Stimulated activated CD4-positive, alpha-beta T cell treated with anti-CD3 and anti-CD28 coated beads, Interleukin-4, amount 100 ng/mL, for 24 hours (primary cell): Measurements from ENCODE around the gene CPA3.

Source experiments
- DNase-seq: peaks from one replicate; pipeline ENCODE4 v3.0.0-alpha.2; 2020

CPA3 gene, protein sequence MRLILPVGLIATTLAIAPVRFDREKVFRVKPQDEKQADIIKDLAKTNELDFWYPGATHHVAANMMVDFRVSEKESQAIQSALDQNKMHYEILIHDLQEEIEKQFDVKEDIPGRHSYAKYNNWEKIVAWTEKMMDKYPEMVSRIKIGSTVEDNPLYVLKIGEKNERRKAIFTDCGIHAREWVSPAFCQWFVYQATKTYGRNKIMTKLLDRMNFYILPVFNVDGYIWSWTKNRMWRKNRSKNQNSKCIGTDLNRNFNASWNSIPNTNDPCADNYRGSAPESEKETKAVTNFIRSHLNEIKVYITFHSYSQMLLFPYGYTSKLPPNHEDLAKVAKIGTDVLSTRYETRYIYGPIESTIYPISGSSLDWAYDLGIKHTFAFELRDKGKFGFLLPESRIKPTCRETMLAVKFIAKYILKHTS

DNA sequence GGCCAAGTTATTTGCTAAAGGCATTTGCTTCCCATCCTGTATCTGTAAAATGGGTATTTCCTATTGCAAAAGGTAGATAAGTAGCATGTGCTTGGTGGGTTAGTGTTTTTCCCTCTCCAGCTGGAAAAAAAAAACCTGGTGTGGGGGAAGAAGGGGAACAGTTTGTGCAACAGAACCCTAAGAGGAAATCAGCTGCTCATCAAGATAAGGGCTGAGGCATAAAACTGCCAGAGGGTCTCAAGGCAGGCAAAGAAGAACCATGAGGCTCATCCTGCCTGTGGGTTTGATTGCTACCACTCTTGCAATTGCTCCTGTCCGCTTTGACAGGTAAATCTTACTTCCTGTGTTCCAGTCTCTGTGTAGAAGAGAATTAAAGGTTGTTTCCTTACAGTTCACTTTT lies at the start of gene CPA3:
Gene CPA3 (plus strand): TSS at position 248 of the 400 bp plus-strand sequence. CDS start 12 bp downstream, at position 260.
- DNase-seq: no peak

DNA sequence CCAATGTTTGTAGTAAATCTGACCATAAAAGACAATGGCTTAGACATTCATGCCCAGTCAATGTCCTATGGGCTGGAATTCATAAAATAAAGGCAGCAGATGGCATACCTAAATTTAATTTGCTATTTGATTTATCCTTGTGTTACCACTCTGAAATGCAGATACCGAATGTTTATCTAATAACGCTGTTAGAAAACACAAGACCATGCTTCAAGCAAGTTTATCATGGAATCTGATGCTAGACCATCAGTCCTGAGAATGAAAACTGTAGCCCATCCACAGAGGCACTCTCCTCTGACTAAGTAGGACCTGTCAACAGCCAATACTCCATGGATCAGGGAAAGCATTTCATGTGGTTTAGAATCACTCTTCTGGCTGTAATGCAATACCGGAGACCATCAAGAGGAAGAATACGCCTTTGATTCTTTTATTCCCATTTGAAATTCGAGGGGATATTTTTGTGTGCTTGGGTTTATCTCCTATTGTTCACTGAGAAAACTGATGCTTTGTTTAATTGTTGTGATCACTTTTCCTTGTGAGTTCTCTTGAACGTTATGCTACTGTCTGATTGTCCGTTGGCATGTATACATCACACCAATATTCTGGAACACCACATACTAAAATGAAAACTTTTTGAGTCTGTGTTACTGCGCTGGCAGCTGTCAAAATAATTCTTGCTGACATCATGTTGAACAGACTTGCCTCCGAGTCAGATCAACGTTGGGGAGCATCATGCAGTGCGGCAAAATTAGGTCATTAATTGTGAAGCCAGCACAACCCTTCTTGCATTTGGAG lies 49.6 kb upstream of the CPA3 start:
- no peak for DNase-seq

DNA sequence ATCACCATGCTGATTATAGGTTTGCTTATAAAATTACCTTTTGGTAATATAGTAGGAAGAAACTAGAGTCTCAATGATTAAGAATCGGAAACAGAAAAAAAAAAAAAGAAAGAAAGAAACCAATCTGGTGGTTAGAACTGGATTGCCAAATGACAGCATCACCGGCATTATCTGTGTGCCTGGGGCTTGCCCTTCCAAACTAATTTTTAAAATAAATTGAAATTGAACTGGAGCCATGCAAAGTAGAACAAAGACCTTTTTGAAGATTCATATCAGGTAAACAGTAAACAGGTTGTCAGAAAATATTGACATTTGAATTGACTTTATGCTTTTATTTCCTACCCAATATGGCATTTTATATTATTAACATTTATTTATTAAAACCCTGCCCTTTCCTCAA lies 48.7 kb upstream of the CPA3 start:
- DNase-seq: no peak

DNA sequence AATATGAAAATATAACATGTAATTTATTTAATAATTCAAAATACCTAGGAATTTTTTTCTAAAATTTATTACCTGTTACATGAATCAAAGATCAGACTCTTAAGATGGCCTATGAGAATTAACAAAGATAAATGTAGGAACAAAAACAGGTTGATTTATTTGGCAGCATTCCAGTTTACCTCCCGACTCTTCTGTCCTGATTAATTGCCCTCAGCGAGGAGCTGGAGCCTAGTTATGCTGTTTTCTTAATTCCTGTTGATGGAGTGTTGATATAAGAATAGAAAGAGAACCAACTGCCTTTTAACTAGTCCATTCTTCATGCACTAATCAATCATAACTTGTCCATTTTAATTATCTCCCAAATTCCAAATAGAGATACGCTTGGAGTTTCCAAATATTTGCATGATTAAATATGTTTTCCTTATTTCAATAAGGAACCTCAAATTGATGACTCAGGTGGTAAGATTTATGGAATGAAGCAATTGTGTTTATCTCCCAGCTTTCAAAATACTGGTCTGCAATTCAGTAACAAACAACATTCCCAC lies 48.0 kb upstream of the CPA3 start:
- DNase-seq: no peak

DNA sequence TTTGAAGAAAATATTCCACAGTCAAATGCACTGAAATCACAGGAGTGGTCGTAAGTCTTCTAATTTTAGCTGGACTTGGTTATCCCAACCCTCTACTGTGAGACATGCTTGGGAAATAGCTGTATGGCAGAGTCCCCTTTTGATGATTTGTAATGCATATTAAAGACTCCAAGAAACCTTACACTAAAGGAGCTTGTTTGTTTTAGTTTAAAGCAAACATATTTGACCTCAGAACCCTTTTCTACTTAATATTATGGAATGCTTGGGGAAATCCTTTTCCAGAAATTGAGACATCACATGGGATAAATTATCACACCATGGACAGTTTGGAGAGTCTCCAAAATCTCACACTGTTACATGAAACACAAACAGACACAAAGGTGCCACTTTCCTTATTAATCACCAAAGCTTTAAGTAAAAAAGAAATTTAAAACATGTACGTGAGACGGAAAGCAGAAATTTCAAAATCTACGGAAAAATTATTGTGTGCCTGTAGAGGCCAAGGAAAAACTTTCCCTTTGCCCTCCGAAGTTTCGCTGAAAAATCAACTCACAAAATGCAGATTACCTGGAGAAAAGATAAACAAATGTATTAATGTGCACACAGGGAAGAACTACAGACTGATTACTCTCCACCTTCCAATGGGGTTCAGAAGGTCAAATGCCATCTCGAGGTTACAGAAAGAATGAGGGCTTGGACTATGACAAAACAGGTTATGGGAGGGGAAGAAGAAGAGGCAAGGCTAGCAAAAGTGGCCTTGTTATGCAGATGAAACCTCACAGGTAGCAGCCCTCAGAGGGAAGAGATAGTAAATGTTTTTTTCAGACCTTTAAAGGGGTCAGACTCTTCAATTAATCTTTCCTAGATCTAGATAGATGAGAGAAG lies 44.5 kb upstream of the CPA3 start:
- no peak for DNase-seq

DNA sequence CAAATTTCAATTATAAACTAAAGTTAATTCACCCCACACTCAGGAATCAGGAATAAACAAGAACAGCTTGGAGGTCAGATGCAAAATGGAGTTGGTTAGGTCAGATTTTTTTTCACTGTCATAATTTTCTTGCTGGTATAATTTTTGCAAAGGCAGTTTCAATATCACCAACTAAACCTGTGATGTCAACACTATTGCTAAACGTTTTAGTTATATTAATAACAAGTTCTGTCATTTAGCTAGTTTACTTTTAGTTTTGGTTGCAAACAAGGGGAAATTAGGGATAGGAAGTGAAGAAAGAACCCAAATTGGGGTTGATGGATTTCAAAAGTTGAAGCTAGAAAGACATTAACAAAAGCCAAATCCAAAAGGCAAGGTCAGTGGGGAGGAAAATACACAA lies 42.1 kb upstream of the CPA3 start:
- no peak for DNase-seq

DNA sequence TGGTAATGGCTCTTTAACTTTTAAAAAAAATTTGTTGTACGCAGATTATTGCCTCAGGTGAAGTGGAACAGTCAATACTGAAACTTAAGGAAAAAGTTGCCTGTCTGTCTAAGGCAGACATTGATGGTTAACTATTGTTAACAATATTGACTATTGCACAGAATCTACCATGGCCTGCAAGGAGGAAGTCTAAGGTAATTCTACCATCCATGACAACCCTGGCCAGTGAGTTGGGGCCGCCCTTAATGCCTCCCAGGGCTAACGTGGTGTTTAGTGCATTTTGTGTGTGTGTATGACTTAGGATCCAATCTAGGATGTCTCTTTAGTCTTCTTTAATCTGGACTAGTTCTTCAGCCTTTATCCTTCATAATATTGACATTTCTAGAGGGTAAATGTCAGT lies 39.6 kb upstream of the CPA3 start:
- no peak for DNase-seq

DNA sequence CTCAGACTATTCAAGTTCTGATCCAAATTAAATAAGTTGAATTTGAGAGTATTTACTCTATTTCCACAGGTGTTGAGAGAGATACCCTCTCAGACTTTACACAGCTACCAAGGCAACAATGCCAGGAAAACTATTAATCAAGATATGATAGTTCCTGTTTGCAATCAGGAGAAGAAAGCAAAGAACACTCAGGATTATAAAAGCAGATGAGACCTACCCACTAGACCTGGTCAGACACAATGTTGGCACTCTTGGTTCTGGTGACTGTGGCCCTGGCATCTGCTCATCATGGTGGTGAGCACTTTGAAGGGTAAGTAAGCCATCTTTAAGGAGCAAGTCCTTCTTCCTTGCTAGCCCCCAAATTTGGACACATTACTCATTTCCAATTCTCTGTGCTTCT lies 37.5 kb upstream of the CPA3 start, which contains the start of gene CPB1:
Gene CPB1 (plus strand): TSS at position 227 of the 400 bp plus-strand sequence. CDS start 13 bp downstream, at position 240.
- no peak for DNase-seq

DNA sequence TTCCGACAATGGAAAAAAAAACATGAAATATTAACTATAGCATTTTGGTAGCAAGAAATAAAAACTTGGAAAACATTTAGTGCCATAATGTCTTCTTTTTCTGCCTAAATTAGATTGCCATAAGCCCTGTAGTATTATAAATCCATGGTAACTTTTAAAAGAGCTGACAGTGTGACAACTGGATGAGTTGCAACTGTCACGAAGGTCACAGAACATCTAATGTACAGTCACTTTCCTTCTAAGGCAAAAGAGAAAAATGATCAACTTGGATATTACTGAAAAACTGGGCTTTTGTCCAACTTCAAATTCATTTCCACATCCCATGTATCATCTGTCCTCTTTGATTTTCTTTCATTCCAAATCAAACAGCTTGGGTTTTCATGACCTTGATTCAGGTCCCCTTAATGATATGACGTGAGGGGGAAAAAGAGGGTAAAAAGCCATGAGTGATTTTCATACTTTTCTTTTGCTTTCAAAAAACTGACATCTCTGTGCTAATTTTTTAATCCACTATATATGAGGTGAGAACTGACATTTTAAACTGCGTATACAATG lies 36.9 kb upstream of the CPA3 start:
- DNase-seq: no peak

DNA sequence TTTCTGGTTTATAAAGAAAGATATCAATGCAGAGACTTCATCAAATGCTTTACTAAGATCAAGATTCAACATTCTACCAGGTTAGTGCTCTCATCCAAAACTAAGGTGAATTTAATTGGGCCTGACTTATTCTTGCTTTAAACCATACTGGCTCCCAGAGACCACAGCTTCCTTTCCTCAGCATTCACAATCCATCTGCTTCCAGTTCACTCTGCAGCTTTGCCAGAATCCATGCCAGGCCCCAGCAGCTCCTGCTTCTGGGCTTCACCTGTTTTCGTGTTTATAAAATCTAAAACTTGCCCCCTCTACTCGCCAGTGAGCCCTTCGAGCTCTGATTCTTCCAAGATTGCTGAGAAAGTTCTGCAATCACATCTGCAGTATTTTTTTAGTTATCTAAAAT lies 35.2 kb upstream of the CPA3 start:
- DNase-seq: no peak

DNA sequence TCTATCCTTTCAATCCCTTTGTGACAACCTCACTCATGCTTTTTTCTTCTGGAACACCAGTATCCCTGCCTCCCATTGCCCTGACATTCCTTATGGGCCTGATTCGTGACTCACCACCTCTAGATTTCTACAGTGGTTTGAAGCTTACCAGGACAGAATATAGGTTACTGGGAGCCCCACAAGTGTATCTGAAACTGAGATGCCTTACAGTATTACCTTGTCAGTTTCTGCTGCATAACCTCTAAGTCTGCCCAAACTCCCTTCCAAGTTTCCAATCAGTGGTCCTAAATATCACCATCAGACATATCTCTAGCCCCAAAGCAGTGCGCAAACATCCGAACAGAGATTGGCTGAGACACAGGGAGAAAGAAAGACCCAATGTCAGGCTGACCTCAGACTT lies 31.9 kb upstream of the CPA3 start:
- DNase-seq: no peak

DNA sequence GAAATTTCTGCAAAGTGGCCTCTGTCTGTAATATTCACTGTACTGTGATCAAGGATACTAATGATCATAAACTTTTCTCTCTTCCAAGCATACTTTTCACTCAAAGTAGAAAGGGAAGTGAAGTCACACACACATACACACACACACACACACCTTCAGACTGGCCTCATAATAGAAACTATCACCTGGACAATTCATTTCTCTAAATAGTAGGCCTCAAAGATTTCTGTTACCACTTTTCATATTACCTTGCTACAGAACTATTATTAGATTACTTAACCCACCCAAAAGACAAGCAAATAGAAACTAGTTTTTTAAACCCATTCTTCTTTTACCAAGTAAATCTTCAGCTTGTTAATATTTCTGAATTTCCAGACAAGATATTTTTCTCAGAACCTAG lies 25.3 kb upstream of the CPA3 start:
- no peak for DNase-seq

DNA sequence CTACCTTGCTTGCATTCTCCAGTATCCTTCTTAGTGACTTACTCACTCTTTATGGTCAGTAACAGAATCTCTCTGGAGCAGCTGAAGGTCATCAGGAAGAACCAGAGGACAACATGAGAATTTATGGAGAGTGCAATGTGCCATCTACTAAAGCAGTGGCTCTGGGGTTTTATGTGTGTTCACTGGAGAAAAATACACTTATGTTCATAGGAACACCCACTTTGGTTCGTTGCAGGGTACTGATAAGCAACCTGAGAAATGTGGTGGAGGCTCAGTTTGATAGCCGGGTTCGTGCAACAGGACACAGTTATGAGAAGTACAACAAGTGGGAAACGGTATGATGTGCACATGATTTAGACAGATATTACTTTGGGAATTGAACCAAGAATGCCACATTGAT lies 24.6 kb upstream of the CPA3 start:
- DNase-seq: no peak

DNA sequence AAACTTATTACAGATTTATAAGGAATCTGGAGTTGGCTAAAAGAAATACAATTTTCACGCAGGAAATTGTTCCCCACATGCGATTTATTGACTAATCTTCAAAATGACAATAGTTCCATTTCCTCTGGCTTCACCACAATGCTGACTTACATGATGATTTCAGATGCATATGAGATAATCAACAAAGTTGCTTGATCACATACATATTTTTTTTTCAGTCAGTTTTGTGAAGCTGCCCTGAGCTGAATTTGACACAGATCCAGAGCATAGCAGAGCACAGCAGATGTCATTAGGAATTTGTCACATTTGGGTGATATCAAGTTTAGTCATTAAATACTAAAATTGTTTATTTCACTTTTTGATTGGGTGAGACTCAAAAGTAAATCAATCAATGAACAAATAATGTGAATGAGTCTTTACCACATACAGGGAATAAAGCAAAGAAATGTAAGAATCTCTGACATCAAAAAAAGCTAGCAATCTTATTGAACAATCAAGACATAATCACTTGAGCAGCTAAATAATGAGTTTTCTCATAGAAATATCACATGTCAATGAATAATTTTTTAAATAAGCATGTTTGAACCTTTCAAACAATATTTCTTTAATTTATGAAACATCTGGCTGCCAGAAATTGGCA lies 19.2 kb upstream of the CPA3 start:
- DNase-seq: no peak

DNA sequence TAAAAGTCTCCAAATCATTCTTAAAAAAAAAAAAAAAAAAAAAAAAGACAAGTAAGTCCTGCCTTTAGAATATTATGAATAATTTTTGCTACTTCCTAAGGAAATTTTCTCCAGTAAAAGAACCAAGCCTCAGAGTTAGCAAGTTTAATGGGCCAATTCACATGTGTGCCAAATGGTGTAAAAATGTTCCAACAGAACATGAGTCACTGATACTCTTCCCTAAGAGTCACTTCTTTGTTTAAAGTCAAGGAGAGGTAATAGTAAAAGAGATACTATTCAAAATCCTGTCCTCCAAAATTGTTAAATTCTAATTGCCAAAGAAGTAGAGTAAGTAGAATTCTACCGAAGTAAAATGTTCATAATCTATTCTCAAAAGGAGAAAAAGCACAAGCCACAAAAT lies 17.7 kb upstream of the CPA3 start:
- no peak for DNase-seq

DNA sequence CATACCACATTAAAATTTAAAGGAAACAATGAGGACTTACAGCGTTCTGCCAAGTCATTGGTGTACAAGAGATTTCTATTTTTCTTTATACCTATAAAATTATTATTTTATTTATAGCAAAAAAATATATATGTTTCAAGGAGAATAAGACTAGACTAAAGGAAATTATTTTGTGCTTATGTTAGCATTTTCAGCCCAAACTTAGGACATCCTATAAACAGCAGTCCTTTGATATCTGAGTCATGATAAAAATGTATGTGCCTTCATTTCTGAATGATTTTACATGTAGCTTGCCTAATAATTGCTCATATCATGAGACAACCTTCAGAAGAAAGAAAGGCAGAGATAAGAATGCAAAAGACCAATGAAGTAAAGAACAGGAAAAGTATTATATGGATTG lies 16.7 kb upstream of the CPA3 start:
- DNase-seq: no peak

DNA sequence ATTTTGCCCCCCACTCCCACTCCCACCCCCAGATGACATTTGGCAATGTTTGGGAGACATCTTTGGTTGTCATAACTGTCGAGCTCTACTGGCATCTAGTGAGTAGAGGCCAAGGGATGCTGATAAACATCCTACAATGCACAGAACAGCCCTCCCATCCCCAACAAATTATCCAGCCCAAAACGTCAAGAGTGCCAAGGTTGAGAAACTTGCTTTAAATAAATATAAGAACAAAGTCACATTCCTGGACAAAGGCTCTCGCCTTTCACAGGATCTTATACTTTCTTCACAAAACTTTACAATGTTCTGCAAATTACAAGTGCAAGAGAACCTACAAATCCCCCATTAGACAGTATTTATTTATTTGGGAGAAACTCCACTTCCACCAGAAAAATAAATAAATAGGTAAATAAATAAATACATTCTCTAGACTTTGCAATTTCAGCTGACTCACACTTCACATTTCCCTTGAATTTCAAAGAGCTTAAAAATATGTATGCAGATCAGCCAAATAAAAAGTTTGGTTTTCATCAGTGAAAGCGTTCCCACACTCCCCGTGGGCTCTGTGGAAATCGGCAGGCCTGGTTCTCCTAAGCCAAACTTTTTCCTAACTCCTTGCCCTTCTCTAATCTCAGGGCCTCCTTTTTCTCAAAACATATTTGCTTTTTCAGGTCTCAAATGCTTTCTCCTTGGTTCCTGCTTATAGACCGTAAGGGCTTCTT lies 12.7 kb upstream of the CPA3 start:
- DNase-seq: no peak

DNA sequence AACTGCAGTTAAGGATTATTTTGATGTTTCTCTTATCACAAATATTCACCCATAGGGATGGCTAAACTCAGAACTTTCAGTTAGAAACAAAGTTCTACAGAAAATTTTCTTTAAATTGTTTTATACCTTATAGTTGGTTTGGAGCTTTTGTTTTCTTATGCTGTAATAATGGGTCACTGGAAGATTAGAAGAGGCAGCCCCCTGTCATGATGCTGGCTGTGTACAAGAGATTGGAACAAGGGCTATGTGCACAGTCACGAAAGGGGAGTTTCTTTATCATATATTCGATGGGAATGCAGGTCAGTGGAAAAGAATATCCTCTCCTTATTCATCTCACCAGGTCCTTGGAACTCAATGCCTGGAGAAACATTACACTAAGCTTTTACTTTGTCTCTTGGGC lies 12.0 kb upstream of the CPA3 start:
- no peak for DNase-seq

DNA sequence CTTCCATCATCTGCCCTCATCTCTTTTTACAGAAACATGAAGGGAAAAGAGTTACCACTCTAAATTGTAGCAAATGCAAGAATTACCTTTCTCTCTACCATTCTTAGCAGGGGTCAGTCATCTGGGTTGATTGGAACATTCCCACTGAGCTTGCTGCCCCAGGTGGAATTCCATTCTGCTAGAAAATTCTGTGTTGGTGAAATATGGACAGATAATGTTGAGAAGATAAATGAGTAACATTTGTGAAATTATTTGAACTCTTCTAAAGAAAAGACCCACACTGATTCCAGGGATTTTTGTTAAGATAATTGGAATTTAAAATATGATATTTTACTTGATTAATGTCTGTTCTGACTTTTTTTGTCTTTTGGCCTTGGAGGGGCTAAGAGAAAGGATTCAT lies 11.0 kb upstream of the CPA3 start:
- no peak for DNase-seq

DNA sequence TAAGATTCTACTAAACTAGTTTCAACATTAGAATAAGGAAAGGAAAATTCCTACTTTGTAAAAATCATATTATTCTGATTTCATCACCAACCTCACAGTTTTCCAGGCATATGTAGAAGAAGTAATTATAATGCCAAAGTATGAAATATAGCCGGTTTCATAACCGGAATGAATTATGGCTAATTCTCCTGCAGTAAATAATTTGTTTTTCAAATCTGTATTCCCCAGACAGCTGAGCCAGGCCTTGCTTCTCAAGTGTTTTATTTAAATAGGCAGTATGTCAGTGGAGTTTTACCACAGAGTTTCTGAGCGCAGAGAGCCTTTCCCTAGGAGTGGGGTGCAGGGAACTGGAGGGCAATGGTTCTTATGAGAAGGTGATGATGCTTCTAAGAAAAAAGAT lies 8.7 kb upstream of the CPA3 start:
- no peak for DNase-seq

DNA sequence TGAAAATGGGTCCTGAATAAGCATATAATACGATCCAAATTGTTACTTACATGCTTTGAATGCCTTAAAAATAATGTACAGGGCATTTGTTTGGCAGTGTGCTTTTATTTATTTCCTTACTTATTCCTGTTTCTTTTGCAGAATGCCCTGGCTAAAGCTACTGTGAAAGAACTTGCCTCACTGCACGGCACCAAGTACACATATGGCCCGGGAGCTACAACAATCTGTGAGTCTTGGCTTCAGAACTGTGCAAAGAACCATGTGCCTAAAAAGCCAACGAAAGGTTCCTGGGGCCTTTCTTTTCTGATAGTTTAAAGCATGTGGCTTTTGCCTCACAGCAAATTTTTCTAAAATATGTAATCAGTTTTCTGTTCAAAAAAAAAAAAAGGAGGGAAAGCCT lies 7.8 kb upstream of the CPA3 start:
- no peak for DNase-seq
